BLaER1 treated with 17β-estradiol and CSF1 and Interleukin-3, amounts not matched to agents 10 nM and 100 nM (cell line): ENCODE data around the gene DEDD.

ENCODE experiments used
- H3K27ac ChIP-seq, 11 experiments: shearing (Covaris generic); formaldehyde crosslinking; 2 replicates each; pipeline ENCODE4 v1.8.1; 2022
- H3K27me3 ChIP-seq, 11 experiments: shearing (Covaris generic); formaldehyde crosslinking; 2 replicates each; pipeline ENCODE4 v1.8.1; 2022
- H3K36me3 ChIP-seq, 11 experiments: shearing (Covaris generic); formaldehyde crosslinking; 2 replicates each; pipeline ENCODE4 v1.8.1; 2022
- H3K4me1 ChIP-seq, 10 experiments: shearing (Covaris generic); formaldehyde crosslinking; 2 replicates each; pipeline ENCODE4 v1.8.1; 2022
- H3K4me2 ChIP-seq, 11 experiments: shearing (Covaris generic); formaldehyde crosslinking; 2 replicates each; pipeline ENCODE4 v1.8.1; 2022
- H3K4me3 ChIP-seq, 10 experiments: shearing (Covaris generic); formaldehyde crosslinking; 2 replicates each; pipeline ENCODE4 v1.8.1; 2022
- H3K9ac ChIP-seq, 11 experiments: shearing (Covaris generic); formaldehyde crosslinking; 2 replicates each; pipeline ENCODE4 v1.8.1; 2022
- H3K9me3 ChIP-seq, 11 experiments: shearing (Covaris generic); formaldehyde crosslinking; replicated peaks in 1 of 11; 2 replicates each; pipeline ENCODE4 v1.8.1; 2022
- H4K20me1 ChIP-seq, 11 experiments: shearing (Covaris generic); formaldehyde crosslinking; 2 replicates each; pipeline ENCODE4 v1.8.1; 2022
- Cebpa-rat ChIP-seq, 11 experiments: shearing (Covaris generic); IDR thresholded peaks; 2 replicates each; pipeline ENCODE4 v1.8.1; 2022

DEDD gene

DNA sequence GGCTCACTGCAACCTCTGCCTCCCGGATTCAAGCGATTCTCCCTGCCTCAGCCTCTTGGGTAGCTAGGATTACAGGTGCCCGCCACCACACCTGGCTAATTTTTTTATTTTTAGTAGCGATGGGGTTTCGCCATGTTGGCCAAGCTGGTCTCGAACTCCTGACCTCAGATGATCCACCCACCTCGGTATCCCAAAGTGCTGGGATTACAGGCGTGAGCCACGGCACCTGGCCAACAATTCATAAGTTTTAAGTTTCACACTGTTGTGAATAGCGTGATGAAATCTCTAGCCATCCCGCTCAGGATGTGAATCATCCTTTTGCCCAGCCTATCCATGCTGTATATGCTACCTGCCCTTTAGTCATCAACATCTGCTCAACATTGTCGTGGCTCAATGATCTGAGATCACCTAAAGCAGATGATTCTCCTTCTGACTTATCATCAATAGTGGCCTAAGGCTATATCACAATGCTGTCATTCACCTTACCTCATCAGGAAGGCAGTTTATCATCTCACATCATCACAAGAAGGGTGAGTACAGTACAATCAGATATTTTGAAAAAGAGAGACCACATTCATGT, 17.2 kb downstream of the DEDD start:
- Histone ChIP-seq H3K9ac (peak overlapping the region in 1 of 11 experiments; percentile 89; a peak in 1 of 22 replicates), H3K9me3 (no peaks in the 10 kb centered on the region), H4K20me1 (peaks cover 58 to 72% (median 66%) of the 10 kb centered on the region in 11 experiments; a peak in 21 of 22 replicates), H3K4me1 (peaks cover 58 to 84% (median 80%) of the 10 kb centered on the region in 10 experiments), H3K27ac (no peak overlapping the region), H3K27me3 (no peaks in the 10 kb centered on the region), H3K36me3 (peaks cover 6 to 69% (median 44%) of the 10 kb centered on the region in 11 experiments), H3K4me3 (peak overlapping the region in 1 of 10 experiments; percentile 15; a peak in 1 of 20 replicates), H3K4me2 (peak overlapping the region; percentile 81 to 99 (median 93))
- no peak for TF ChIP-seq Cebpa-rat (IDR thresholded peaks at IDR 0.05)

- Histone ChIP-seq H3K9me3 (no peaks in the 10 kb centered on the region), H4K20me1 (peaks cover 64 to 76% (median 72%) of the 10 kb centered on the region in 11 experiments; a peak in 21 of 22 replicates), H3K36me3 (peaks cover 9 to 70% (median 46%) of the 10 kb centered on the region in 11 experiments), H3K4me2 (peak overlapping the region; percentile 81 to 99 (median 93); a peak in 20 of 22 replicates), H3K27me3 (no peaks in the 10 kb centered on the region), H3K4me1 (peaks cover 52 to 78% (median 73%) of the 10 kb centered on the region in 10 experiments), H3K27ac (no peak overlapping the region), H3K4me3 (no peak overlapping the region), H3K9ac (no peak overlapping the region)
- TF ChIP-seq Cebpa-rat (IDR thresholded peaks at IDR 0.05): no peak
These were observed 17.9 kb downstream of the DEDD start for GRCh38 chr1:161114556-161114955.

DNA sequence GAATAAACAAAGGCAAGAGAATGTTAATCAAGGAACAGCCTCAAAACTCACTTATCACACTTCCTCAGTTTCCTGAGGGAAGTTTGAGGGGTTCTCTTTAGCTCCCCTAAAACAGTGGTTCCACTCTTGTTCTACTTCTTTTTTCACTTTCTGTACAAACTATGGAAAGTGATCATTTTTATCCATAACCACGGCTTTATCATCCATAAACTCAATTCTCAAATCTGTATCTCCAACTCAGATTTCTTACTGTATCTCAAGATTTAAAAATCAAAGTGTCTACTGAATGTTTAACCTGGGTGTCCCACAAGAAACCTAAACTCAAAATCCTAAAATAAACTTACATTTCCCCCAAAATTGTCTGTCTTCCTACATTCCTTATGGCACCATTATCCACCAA, 18.6 kb downstream of the DEDD start:
- Histone ChIP-seq H3K4me2 (peak overlapping the region; percentile 7 to 99 (median 91); a peak in 14 of 22 replicates), H3K9me3 (no peaks in the 10 kb centered on the region), H3K36me3 (peaks cover 14 to 77% (median 53%) of the 10 kb centered on the region in 11 experiments), H3K27ac (no peak overlapping the region), H3K27me3 (no peaks in the 10 kb centered on the region), H3K9ac (no peak overlapping the region), H4K20me1 (peaks cover 69 to 82% (median 79%) of the 10 kb centered on the region in 11 experiments; a peak in 21 of 22 replicates), H3K4me1 (peaks cover 45 to 71% (median 67%) of the 10 kb centered on the region in 10 experiments), H3K4me3 (no peak overlapping the region)
- TF ChIP-seq Cebpa-rat (IDR thresholded peaks at IDR 0.05): no peak

DNA sequence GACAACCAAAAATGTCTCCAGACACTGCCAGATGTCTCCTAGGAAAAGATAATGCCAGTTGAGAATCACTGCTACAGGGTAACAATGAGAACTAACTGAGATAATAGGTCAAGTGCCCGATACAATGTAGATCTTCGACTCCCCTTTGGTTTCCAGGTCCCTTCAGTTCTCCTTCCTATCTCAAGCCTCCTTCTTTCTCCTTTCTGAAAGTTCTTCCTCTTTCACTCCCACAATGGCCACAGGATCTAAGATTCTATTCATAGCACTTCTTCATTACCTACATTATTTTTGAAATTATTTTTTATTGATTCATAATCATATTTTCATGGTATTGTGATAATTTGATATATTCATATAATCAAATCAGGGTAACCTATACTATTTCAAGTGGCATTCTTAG, 20.9 kb downstream of the DEDD start:
- H3K4me1 ChIP-seq: peaks cover 33 to 60% (median 56%) of the 10 kb centered on the region in 10 experiments
- no peaks in the 10 kb centered on the region for H3K9me3 ChIP-seq
- no peak for TF ChIP-seq Cebpa-rat (IDR thresholded peaks at IDR 0.05)
- peaks cover 24 to 97% (median 74%) of the 10 kb centered on the region in 11 experiments for H3K36me3 ChIP-seq
- H3K4me3 ChIP-seq: no peak overlapping the region
- no peaks in the 10 kb centered on the region for H3K27me3 ChIP-seq
- H3K9ac ChIP-seq: no peak overlapping the region; a peak in 1 of 22 replicates
- H3K27ac ChIP-seq: peak overlapping the region in 1 of 11 experiments; percentile 34; a peak in 1 of 22 replicates
- H4K20me1 ChIP-seq: peaks cover 79 to 100% (median 99%) of the 10 kb centered on the region in 11 experiments; a peak in 21 of 22 replicates
- peak overlapping the region in 8 of 11 experiments; percentile 2 to 98 (median 68); a peak in 14 of 22 replicates for H3K4me2 ChIP-seq

DNA sequence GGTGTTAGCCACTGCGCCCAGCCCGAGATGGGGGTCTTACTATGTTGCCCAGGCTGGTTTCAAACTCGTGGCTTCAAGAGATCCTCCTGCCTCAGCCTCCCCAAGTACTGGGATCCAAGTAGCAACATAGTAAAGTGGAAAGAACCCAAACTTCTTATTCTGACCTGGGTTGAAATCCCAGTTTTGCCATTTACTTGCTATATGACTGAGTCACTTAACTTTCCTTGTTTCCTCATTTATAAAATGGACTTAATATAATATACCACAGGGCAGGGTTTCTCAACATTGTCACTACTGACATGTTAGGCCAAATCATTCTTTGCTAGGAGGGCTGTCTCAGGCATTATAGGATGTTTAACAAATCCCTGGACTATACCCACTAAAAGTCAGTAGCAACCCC, 21.4 kb downstream of the DEDD start:
- no peaks in the 10 kb centered on the region for H3K27me3 ChIP-seq
- peaks cover 80 to 100% (median 99%) of the 10 kb centered on the region in 11 experiments; a peak in 21 of 22 replicates for H4K20me1 ChIP-seq
- H3K9ac ChIP-seq: no peak overlapping the region
- H3K4me2 ChIP-seq: peak overlapping the region in 7 of 11 experiments; percentile 29 to 98 (median 73); a peak in 14 of 22 replicates
- H3K4me1 ChIP-seq: peaks cover 29 to 55% (median 52%) of the 10 kb centered on the region in 10 experiments
- TF ChIP-seq Cebpa-rat (IDR thresholded peaks at IDR 0.05): no peak
- peaks cover 27 to 97% (median 73%) of the 10 kb centered on the region in 11 experiments for H3K36me3 ChIP-seq
- H3K4me3 ChIP-seq: no peak overlapping the region
- peak overlapping the region in 1 of 11 experiments; percentile 34; a peak in 1 of 22 replicates for H3K27ac ChIP-seq
- H3K9me3 ChIP-seq: no peaks in the 10 kb centered on the region

DNA sequence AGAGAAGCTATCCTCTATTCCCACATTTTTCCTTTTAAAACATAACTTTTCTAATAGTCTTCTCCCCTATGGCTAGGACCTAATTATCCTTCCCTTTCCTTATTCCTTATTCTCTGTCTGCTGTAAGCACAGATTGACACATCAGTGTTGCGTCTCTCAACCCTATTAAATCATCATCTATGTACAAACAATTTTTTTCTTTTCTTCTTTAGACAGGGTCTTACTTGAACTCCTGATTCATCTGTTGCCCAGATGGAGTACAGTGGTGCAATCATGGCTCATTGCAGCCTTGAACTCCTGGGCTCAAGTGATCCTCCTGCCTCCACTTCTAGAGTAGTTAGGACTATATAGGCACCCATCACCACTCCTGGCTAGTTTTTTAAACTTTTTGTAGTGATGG, 26.0 kb downstream of the DEDD start:
- H3K4me3 ChIP-seq: no peak overlapping the region
- H4K20me1 ChIP-seq: peaks cover 67 to 100% (median 99%) of the 10 kb centered on the region in 11 experiments; a peak in 21 of 22 replicates
- H3K27ac ChIP-seq: no peak overlapping the region
- H3K9me3 ChIP-seq: no peaks in the 10 kb centered on the region
- peaks cover 47 to 100% (median 86%) of the 10 kb centered on the region in 11 experiments for H3K36me3 ChIP-seq
- H3K4me2 ChIP-seq: no peak overlapping the region
- H3K27me3 ChIP-seq: no peaks in the 10 kb centered on the region
- H3K9ac ChIP-seq: no peak overlapping the region
- H3K4me1 ChIP-seq: peaks cover 0 to 9% (median 6%) of the 10 kb centered on the region in 10 experiments; a peak in 15 of 20 replicates
- TF ChIP-seq Cebpa-rat (IDR thresholded peaks at IDR 0.05): no peak

- Histone ChIP-seq H4K20me1 (peaks cover 27 to 80% (median 76%) of the 10 kb centered on the region in 11 experiments; a peak in 20 of 22 replicates), H3K4me2 (no peak overlapping the region), H3K36me3 (peaks cover 40 to 71% (median 65%) of the 10 kb centered on the region in 11 experiments)
These were observed 31.9 kb downstream of the DEDD start for GRCh38 chr1:161100556-161100955.

GRCh38 chr1:161099090-161099802, 33.2 kb downstream of the DEDD start:
- peak overlapping the region in 5 of 11 experiments; percentile 64 to 79 (median 74); a peak in 6 of 22 replicates for H3K9ac ChIP-seq

More at GRCh38 chr1:161100556-161100955, 31.9 kb downstream of the DEDD start:
- peaks cover 27 to 41% (median 35%) of the 10 kb centered on the region in 10 experiments for H3K4me1 ChIP-seq
- H3K9ac ChIP-seq: no peak overlapping the region
- no peak for TF ChIP-seq Cebpa-rat (IDR thresholded peaks at IDR 0.05)
- H3K27ac ChIP-seq: no peak overlapping the region
- H3K27me3 ChIP-seq: no peaks in the 10 kb centered on the region
- no peak overlapping the region for H3K4me3 ChIP-seq
- H3K9me3 ChIP-seq: no peaks in the 10 kb centered on the region

More at GRCh38 chr1:161099090-161099802, 33.2 kb downstream of the DEDD start:
- Histone ChIP-seq H3K27ac (no peak overlapping the region), H3K4me3 (peak overlapping the region in 8 of 10 experiments; percentile 32 to 66 (median 56); a peak in 7 of 20 replicates), H3K4me2 (peak overlapping the region; percentile 88 to 99 (median 96)), H4K20me1 (peaks cover 14 to 67% (median 63%) of the 10 kb centered on the region in 11 experiments; a peak in 20 of 22 replicates), H3K4me1 (peaks cover 27 to 48% (median 37%) of the 10 kb centered on the region in 10 experiments), H3K9me3 (no peaks in the 10 kb centered on the region), H3K27me3 (no peaks in the 10 kb centered on the region), H3K36me3 (peaks cover 40 to 58% (median 52%) of the 10 kb centered on the region in 11 experiments)
- no peak for TF ChIP-seq Cebpa-rat (IDR thresholded peaks at IDR 0.05)
